ENCODE measurements around the gene GFY.
A peak's percentile ranks its signal among the peaks of the same experiment; 100 is the strongest.

GFY gene

DNA sequence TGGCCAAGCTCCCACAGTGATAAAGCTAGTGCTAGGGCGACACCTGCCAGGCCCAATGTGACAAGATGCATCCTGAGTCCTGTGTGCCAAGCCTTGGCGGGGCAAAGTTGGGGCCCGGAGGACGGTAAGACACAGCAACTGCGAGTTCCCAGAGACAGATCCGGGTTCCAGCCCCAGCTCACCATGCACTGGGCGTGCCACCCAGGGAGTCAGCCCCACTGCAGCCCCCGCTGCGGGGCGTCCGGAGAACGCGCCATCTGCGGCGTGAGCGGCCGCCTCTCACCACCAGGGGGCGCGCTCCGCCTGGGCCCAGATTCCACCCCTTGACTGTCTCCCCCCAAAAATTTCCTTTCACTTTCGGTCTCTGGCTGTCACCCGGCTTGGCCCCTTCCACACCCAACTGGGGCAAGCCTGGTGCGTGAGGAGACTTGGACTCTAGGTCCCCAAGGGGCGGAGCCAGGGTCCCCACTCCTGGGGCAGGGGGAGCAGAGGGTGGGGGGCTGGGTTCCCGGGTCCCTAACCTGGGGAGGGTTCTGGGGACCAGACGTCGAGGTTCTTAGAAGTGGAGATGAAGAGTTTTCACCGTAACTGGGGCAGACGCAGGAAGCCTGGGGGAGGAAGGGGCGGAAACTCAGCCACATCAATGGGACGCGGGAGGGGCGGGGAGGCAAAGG lies 48.8 kb downstream of the GFY start, which contains the start of gene FLT3LG:
TSS of gene FLT3LG (plus strand) at position 348 of the 674 bp plus-strand sequence. CDS start 425 bp downstream, outside the sequence.
- peak; percentile 53 for DNase-seq

DNA sequence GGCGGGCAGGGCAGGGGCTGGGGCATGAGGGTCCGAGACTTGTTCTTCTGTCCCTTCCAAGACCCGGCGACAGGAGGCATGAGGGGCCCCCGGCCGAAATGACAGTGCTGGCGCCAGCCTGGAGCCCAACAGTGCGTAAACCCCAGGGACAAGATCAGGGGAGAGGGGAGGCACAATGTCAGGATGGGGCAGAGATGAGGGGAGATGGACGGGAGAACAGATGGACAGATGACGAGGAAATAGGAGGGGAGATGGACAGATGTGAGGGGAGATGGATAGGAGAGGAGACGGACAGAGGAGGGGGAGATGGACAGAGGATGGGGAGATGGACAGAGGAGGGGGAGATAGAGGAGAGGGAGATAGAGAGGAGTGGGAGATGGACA lies 49.3 kb downstream of the GFY start:
- no peak for DNase-seq

DNA sequence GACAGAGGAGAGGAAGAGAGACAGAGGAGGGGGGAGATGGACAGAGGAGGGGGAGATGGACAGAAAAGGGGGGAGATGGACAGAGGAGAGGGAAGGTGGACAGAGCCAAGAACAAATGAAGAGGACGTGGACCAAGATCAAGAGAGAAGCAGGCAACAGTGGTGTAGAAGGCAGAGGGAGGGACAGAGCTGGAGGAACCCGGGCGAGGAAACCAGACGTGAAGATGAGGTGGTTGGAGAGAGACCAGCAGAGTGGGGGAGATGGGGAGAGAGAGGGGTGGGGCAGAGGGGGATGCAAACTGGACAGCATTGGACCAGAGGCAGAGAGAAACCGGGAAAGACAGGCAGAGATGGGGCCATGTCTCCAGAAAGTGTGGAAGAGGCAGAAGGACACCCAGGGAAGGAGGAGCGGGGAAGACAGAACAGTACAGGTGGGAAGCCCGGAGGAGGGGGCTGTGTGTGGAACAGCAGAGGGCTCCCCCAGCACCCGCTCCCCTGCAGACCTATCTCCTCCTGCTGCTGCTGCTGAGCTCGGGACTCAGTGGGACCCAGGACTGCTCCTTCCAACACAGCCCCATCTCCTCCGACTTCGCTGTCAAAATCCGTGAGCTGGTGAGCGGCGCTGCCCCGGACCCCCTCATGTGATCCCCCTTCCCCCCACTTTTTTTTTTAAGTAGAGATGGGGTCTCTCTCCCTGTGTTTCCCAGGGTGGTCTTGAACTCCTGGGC lies 50.2 kb downstream of the GFY start:
- no peak for DNase-seq

DNA sequence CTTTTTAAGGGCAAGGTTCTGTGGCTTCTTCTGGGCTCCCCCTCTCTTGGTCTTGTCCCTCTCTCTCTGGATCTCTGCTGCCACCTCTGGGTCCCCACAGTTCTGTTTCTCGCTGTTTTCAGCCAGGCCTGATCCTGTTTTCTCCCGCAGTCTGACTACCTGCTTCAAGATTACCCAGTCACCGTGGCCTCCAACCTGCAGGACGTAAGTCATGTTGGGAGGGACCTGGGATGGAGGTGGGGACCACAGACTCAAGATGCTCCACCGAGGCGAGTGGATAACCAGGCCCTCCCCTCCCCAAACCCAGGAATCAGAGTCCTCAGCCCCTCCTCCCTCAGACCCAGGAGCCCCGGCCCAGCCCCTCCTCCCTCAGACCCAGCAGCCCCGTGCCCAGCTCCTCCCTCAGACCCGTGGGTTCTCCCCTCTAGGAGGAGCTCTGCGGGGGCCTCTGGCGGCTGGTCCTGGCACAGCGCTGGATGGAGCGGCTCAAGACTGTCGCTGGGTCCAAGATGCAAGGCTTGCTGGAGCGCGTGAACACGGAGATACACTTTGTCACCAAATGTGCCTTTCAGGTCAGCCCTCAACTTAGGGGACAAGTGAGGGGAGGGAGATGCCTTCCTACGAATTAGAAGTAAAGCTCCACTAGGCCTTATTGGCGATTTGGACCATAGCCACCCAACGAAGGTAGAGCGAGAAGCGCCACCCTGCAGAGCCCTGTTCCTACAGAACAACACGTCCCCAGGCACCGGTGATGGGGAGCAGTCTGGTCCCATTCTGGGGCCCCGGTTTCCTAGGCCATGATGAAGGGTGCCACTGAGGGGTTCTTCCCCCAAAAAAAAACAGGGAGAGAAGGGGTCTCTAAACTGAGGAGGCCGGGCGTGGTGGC lies 51.0 kb downstream of the GFY start:
- no peak for DNase-seq

All from kidney glomerular epithelial cell (primary cell).